Femur (tissue), 1 donor: ENCODE data around the gene VNN1.
"Not testable (repeated sequence)": the region's sequence is repeated elsewhere in the genome, so short reads cannot be mapped to it uniquely, and the experiment has no call there.

ENCODE experiments used
- DNase-seq: peaks from one replicate; pipeline ENCODE4 v3.0.0-alpha.2; 2017

The VNN1 gene

GRCh38 chr6:132719736-132720448 is 6.0 kb upstream of the VNN1 start:
- no peak for DNase-seq

GRCh38 chr6:132715881-132716637 is 2.2 kb upstream of the VNN1 start:
- DNase-seq, result no peak

DNA sequence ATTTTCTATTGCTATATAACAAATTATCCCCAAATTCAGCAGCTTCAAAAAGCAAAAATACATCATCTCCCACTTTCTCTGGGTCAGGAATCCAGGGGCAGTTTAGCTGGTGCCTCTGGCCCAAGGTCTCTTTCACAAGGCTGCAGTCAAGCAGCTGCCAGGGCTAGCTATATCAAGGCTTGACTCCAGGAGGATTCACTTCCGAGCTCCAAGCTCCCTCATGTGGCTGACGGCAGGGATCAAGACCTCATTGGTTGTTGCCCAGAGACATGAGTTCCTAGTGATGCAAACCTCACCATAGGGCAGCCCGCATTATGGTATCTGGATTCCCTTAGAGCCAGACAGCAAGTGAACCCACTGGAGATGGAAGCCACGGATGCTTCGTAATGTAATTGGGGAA is 1.3 kb upstream of the VNN1 start:
- DNase-seq, result peak; percentile 33

DNA sequence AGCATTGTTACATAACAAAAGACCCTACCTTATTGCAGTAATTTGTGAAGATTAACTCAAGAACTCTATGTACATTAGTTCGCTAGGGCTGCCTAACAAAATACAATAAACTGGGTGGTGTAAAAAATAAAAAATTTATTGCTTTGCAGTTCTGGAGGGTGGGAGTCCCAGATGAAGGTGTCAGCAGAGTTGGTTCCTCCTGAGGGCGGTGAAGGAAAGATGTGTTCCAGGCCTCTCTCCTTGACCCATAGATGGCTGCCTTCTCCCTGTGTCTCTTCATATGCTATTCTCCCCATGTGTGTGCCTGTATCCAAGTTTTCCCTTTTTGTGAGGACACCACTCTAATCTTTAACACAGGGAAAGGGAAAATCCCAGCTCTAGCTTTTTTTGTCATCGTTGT is 305 bp upstream of the VNN1 start:
- no peak for DNase-seq

DNA sequence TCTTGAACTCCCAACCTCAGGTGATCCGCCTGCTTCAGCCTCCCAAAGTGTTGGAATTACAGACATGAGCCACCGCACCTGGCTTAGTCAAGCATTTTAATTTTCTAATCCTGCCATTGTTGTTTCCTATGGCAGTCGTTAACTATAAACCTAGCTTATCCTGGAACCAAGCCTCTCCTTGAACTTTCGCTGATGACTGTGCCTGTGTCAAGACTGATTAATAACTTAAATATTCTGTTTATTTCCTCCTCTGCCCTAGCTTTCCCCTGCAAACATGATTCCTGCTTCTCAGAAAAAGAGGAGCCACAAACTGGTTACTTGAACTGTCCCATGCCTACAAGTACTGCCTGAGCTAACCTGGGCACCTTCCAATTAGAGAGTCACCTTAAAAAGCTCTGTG is 1.5 kb downstream of the VNN1 start:
- no peak for DNase-seq

- DNase-seq, result no peak
Measured at GRCh38 chr6:132708771-132709170, 5.1 kb downstream of the VNN1 start.

DNA sequence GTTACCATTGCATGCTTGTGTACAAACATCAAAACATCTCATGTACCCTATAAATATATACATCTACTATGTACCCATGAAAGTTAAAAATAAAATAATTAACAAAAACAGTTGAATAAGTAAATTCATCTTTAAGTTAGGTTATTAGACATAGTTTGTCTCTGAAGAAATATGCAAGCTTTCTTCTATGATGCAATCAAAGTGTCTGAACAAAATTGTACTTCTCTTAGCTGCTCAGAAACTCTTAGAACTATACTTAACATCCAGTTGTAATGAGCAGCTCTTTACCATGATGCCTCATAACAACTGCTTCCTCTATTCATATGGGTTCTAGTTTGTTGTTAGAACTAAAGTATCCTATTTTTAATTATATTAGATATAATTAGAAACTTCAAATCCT is 5.9 kb downstream of the VNN1 start:
- no peak for DNase-seq

DNA sequence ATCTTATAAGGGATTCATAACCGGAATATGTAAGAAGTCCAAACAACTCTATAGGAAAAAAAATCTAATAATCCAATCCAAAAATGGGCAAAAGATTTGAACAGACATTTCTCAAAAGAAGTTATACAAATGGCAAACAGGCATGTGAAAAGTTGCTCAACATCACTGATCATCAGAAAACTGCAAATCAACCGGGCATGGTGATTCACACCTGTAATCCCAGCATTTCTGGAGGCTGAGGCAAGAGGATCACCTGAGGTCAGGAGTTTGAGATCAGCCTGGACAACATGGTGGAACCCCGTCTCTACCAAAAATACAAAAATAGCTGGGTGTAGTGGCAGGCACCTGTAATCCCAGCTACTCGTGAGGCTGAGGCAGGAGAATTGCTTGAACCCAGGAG is 7.1 kb downstream of the VNN1 start:
- DNase-seq, result not testable (repeated sequence)

GRCh38 chr6:132703936-132704335 is 9.9 kb downstream of the VNN1 start:
- DNase-seq, result no peak

DNA sequence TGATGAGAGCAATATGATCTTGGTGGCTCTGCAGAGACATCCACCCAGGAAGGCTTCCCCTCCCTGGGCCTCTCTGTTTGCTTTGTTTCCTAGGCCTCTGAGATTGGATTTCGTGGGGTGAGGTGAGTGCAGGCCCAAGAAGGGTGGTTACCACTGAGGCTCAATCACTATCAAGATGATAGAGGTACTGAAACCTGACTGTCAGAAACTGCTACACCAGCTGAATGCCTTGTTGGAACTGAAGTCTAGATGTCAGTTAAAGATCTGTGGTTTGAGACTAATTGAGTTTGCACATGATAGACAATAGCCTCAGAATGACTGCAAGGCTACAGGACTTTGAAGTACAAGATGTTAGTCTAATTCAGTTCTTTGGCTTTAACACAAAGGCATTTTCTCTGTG is 15.2 kb downstream of the VNN1 start:
- DNase-seq, result no peak

DNA sequence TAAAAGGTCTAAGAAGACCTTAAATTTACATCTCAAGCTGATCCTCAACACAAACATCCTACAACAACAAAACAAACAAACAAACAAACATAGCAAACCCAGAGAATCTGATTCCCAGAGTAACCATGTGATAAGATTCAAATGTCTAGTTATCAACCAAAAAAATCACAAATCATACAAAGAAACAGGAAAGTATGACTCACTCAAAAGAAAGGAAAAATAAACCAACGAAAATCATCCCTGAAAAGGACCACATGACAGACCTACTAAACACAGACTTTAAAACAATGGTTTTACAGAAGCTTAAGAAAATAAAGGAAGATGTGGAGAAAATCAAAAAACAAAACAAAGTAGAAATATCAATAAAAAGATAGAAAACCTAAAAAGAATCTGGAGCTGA is 18.1 kb downstream of the VNN1 start:
- DNase-seq, result no peak

DNA sequence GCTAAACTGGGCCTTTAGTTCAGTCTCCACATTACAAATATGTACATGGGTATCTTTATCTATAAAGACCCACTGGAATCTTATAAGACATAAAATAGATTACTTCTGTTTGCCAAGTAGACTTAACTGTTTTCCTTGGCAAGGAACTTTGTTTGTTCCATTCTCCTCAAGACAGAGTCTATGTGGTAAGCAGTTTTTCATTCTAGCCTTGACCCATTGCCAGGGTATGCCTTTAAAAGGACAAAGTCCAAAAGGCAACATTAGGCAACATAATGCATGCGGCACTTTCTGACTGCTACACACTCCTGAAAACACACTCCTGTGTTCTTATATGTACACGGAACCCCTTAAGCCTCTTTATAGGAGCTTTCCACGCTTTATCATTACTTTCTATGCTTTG is 20.4 kb downstream of the VNN1 start:
- DNase-seq, result no peak

GRCh38 chr6:132690678-132691077 is 23.2 kb downstream of the VNN1 start:
- DNase-seq, result no peak

DNA sequence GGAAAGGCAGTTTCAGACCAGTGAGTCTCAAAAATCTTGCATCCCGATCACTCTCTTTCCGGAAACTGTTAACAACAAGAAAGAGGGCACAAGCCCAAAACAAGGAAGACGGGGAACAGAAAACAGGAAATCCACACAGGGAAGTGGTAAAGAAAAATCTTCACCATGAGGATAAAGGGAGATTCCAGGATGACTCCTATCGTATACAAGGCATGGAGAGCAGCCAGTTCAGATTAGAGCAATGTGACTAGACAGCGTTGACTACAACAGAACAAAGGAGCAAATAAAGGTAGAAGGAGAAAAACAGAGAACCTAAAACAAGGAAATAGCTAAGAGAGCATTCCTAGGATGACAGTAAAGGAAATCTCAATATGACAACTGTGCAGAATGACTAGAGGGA is 26.5 kb downstream of the VNN1 start:
- DNase-seq, result no peak

DNA sequence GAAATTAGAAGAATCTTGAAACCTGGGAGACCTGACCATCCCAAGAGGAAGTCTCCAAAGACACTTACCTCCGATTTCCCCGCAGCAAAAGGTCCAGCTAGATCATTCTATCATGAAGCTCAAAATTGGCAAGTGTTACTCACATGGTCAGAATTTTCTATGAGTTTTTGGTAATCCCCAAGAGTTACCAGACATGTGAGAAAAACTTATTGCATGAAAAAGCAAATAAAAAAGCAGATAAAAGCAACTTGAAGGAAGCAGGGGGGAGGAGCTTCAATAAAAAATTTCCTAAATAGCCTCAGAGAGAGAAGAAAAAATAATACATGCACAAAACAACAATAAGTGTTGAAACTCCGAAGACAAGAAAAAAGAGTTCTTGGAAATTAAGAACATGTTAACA is 27.3 kb downstream of the VNN1 start:
- no peak for DNase-seq

DNA sequence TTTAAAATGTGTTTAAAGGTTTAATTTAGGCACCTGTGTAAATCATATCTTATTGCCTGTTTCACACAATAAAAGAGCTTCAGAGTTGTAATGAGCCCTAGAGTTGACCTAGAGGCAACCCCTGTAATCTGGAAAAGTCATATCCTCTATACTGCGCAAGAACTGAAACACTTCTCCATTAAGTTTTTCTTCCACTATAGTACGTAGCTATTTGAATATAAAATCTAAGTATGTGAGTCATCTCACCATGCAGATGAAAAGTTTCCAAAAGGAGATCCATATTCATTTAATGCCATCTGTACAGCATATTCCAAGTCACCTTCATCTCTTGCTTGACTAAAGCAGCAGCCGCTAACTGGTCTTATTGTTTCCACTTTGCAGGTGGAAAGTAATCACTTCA is 28.8 kb downstream of the VNN1 start:
- no peak for DNase-seq

DNA sequence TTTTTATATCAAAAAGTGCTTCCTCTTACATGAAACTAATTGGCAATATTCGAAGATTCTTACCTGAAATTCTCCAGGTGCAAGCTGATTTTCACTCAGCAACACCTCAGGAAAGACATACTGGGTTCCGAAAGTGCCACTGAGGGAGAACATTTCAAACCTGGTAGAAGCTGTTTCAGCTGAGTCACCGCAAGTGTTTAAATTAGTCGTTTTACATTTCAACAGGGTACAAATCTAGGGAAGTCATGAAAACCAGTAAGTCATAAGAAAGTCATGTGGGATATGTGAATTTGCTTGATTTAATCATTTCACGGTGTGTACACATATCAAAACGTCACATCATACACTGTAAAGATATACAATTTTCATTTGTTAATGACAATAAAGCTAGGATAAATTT is 29.6 kb downstream of the VNN1 start:
- DNase-seq, result no peak

DNA sequence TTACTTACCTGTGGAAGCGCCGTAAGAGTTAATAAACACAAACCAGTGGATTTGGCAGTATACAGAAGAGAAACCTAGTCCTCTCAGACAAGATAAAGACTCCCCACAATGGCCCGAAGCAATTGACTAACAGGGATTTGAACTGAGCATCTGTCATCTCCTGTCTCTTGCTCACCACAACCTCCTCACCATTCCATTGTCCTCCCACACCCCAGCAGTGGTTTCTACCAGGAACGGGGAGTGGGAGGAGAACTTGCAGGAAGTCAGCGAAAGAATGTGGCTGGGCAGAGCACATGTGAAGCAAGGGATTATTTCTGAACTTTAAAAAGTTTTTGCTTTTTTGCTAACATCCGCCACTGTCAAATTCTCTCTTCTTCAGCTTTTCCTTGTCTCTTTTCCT is 30.3 kb downstream of the VNN1 start:
- DNase-seq, result no peak

- not testable (repeated sequence) for DNase-seq
Measured at GRCh38 chr6:132679094-132679493, 34.8 kb downstream of the VNN1 start.

DNA sequence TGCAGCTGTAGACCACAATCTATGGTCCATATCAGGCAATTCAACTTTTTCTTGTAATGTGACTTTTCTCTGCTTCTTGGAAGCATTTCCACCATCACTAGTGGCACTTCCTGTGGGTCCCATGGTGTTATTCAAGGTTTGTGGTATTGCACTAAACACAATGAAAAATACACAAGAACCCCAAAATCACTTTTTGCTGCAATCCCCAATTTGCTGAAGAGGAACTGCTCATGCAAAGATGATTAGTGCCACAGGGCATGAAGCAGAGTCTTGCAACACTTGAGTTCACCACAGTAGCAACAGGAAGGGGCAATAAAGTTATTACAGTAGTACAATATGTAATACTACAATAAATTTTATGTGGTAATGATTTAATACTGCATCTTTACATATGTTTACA is 38.1 kb downstream of the VNN1 start:
- DNase-seq, result no peak

GRCh38 chr6:132675002-132675401 is 38.9 kb downstream of the VNN1 start:
- DNase-seq, result no peak

DNA sequence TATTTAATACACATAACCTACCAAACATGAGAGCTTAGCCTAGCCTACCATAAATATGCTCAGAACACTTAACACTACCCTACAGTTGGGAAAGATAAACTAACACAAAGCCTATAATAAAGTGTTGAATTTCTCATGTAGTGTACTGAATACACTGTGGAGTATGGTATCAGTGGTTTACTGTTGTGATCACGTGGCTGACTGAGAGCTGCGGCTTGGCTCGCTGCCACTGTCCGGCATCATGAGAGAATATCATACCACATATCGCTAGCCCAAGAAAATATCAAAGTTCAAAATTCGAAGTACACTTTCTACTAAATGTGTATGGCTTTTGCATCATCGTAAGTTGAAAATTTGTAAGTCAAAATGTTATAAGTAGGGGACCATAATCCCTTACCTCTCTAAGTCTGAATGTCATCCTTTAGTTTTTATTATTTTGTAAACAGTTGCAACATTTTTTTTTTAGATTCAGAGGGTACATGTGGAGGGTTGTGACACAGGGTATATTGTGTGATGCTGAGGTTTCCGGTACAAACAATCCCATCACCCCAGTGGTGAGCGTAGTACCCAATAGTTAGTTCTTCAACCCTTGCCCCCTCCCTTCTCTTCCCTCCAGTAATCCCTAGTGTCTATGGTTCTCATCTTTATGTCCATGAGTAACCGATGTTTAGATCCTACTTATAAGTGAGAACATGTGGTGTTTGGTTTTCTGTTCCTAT is 40.3 kb downstream of the VNN1 start:
- peak; percentile 24 for DNase-seq

DNA sequence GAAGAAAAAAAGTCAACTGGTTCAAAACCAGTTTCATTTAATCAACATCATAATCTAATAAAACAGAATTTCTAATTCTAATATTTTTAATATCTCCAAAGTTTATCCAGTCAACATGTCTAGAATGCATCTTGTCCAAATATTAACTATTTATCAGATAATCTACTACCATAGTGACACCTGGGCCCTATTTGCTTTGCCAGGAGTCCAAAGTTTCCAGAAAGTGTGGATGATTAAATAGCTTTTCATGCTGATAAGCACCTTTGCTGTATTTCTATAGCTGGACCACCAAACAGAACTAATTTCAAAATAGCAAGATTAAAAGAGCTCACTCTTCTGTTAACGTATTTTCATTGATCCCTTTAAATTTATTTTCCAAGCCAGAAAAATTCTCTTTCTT is 42.6 kb downstream of the VNN1 start:
- DNase-seq, result no peak

- DNase-seq, result no peak
Measured at GRCh38 chr6:132669690-132670291, 44.1 kb downstream of the VNN1 start.
